HL-60 (cell line): ENCODE measurements around the gene MRPL17.
"Not testable (repeated sequence)": the region's sequence is repeated elsewhere in the genome, so short reads cannot be mapped to it uniquely, and the experiment has no call there.

Experiments used
- CTCF ChIP-seq: IDR thresholded peaks from one replicate; pipeline ENCODE4 v1.5.1; 2011; ENCODE audit warnings: low read length, control low read depth, inconsistent platforms; ENCODE audit not compliant: insufficient read depth
- GABPA ChIP-seq: IDR thresholded peaks from 2 replicates; pipeline ENCODE4 v1.6.1; 2012; ENCODE audit warnings: low read depth
- POLR2AphosphoS5 ChIP-seq: IDR thresholded peaks from 2 replicates; pipeline ENCODE4 v1.6.1; 2012; ENCODE audit warnings: low read depth
- REST ChIP-seq: IDR thresholded peaks from 2 replicates; pipeline ENCODE4 v1.6.1; 2012; ENCODE audit warnings: low read depth; ENCODE audit not compliant: insufficient replicate concordance
- SPI1 ChIP-seq: IDR thresholded peaks from 2 replicates; pipeline ENCODE4 v1.6.1; 2012; ENCODE audit warnings: low read depth, mild to moderate bottlenecking, borderline replicate concordance

- not testable (repeated sequence) for TF ChIP-seq CTCF, POLR2AphosphoS5, GABPA, SPI1, REST
Observed at GRCh38 chr11:6690431-6691132, 7.4 kb upstream of the MRPL17 start.
